ENCODE data around the gene PHLPP1.

The PHLPP1 gene

GRCh38 chr18:62952807-62953206 lies 237.5 kb downstream of the PHLPP1 start:
- no peak for DNase-seq

- DNase-seq, result no peak
These were observed 238.3 kb downstream of the PHLPP1 start for GRCh38 chr18:62953663-62954062.

GRCh38 chr18:62954366-62954765 lies 239.0 kb downstream of the PHLPP1 start:
- DNase-seq, result no peak

- peak in 1 of 2 experiments; percentile 19 for DNase-seq
These were observed 242.6 kb downstream of the PHLPP1 start for GRCh38 chr18:62957885-62958472.

DNA sequence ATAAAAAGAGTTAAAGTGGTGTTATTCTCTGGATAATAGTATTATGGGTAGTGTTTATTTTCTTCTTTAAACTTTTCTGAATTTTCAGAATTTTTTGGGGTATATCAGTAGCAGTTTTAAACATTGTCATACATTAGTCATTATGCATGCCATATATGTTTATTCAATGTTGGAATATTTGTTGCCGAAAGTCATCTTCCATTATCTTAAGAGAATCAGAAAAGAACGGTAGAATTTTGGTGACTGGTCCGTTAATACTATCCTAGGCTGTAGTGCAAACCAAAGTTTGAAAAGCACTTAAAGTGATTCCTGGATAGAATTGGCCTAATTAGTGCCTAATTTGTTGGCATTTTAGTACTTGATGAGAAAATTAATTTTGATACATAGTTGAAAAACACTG lies 244.1 kb downstream of the PHLPP1 start:
- no peak for DNase-seq

DNA sequence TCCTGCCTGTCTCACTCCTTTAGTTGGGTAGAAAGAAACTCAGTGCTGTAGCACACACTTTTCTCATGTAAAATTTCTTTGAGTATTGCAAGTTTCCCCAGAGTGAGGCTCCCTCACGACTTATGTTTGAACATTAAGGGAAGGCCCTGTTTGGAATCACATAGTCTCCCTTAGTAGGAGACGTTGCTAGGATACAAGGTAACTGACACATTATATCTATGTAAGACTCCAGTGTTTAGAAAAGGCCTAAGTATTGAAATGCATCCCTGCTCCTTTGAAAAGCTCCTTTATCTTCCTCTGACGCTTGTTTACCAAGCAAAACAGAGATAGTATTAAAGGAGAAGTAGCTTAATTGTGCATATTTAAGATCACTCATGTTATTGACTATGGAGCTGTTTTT lies 248.2 kb downstream of the PHLPP1 start:
- DNase-seq, result no peak

GRCh38 chr18:62964432-62964831 lies 249.1 kb downstream of the PHLPP1 start:
- DNase-seq, result no peak

DNA sequence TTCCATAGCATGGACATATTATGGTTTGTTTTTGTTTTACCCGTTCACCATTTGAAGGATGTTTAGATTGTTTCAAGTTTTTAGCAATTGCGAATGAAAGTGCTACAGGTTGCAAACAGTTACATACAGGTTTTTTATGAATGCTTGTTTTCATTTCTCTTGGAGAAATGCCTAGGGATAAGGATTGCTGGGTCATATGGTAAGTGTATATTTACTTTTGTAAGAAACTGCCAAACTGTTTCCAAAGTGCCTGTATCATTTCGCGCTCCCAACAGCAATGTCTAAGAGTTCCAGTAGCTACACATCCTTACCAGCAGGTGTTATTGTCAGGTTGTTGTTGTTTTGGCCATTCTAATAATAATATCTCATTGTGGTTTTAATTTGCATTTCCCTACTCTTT lies 251.7 kb downstream of the PHLPP1 start:
- no peak for DNase-seq

DNA sequence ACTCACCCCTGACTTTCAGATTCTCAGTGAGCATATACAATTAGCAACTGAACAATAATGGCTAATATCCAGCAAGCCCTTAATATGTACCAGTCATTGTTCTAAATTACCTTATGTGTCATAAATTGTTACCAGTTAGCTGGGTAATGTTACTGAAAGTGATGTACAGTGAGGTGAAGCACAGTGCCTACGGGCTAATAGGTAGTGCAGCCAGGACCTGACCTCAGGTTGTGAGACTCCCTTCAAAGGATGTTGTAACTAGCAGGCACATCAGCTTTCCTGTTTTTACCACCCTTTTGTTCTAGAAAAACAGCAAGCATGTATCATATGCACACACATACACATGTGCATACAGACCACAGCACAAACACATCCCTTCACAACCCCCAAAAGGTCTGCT lies 258.3 kb downstream of the PHLPP1 start:
- no peak for DNase-seq

DNA sequence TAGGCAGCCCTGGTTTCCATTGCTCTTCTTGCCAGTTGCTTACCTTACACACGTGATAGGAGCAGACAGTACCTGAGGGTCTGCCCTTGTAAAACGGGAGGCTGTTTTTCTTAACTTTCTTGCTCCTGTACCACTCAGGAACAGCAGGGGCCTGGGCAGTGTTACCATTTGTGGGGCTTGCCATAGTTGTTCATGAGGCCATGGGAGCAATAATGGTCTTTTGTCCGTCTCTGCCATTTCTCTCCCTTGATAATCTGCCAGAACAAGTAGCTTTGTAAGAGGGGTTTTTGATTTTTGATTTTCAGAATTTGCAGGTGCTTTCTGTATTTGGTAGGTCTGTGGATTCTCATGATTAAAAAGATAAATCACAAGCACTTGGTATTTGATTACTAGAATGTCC lies 259.0 kb downstream of the PHLPP1 start:
- DNase-seq, result no peak

DNA sequence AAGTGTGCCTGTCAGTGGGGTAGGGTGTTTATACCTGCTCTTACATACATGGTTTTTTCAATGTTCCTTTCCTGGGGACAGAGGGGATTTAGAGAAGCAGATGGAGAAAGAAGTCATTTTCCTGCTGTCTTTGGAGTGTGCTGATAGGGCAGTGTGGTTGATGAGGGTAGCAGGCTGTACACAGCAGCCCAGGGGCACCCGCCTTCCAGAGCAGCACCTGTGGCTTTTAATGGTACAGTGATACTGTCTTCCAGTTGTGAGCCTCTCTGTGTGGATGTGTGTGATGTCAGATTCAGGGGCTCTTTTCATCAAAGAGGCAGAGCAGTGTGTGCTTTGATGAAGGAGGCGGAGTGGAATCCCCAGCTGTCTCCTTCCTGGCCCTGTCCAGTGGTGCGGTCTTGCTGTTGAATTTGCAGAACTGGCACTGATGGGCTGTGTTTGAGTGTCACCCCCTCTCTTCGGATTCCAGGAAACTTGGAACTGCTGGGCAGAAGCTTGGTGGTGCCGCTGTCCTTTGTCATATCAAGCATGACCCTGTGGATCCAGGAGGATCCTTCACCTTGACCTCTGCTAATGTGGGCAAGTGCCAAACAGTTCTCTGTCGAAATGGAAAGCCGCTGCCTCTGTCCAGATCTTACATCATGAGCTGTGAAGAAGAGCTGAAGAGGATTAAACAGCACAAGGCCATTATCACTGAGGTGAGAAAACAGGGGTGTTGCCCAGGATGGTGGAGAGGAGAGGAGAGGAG lies 259.8 kb downstream of the PHLPP1 start:
- no peak for DNase-seq

DNA sequence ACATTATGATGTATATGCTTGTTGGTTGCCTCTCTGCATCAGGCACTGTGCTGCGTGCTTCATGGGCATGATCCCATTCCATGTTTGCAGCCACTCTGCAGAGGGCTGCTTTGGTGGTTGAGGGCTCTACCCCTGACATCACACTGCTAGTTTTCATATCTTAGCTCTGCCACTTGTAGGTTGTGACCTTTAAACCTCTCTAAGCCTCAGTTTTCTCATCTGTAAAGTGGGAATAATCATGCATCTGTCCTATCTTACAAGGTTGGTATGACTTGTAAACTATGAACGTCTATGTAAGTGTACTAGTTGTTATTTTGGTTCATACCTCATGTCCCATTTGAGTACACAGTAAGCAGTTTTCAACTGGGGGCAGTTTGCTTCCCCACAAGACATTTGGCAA lies 260.4 kb downstream of the PHLPP1 start:
- no peak for DNase-seq

DNA sequence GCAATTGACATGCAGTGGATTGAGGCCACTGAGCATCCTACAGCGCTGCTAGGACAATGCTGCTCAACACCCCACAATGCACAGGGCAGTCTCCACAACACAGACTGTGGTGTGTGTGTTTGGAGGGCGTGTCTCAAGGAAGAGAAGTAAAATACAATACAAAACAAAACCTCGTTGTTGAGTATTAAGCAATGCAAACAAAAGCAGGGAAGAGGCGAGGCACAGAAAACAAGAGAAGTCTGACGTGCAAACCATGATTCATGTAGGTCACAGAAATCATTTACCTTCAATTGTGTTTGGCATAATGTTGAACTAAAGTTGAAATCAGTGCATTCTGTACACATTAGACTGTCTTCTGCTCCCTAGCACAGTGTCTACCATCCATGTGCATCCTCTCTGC lies 260.9 kb downstream of the PHLPP1 start:
- DNase-seq, result no peak

- DNase-seq, result no peak
These were observed 262.2 kb downstream of the PHLPP1 start for GRCh38 chr18:62977512-62977911.

DNA sequence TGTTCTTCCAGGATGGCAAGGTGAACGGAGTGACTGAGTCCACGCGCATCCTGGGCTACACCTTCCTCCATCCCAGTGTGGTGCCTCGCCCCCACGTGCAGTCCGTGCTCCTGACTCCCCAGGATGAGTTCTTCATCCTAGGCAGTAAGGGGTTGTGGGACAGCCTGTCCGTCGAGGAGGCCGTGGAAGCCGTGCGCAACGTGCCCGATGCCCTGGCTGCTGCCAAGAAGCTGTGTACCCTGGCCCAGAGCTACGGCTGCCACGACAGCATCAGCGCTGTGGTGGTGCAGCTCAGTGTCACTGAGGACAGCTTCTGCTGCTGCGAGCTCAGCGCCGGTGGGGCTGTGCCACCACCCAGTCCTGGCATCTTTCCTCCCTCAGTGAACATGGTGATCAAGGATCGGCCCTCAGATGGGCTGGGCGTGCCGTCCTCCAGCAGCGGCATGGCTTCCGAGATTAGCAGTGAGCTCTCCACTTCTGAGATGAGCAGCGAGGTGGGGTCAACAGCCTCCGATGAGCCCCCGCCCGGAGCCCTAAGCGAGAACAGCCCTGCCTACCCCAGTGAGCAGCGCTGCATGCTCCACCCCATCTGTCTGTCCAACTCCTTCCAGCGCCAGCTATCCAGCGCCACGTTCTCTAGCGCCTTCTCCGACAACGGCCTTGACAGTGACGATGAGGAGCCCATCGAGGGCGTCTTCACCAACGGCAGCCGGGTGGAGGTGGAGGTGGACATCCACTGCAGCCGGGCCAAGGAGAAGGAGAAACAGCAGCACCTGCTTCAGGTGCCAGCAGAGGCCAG lies 263.1 kb downstream of the PHLPP1 start:
- DNase-seq, result no peak

DNA sequence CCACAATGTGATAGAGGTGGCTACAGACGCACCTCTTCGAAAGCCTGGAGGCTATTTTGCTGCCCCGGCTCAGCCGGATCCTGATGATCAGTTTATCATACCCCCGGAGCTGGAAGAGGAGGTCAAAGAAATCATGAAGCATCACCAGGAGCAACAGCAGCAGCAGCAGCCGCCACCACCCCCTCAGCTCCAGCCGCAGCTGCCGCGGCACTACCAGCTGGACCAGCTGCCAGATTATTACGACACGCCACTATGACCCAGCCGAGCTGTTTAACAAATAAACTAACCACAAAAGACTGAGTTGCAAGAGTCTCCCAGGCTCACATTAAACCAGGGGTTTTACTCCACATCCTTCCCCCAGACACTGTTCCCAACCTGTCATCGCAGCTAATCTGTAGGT lies 263.8 kb downstream of the PHLPP1 start:
- peak; percentile 4 to 16 for DNase-seq

- DNase-seq, result no peak
These were observed 264.6 kb downstream of the PHLPP1 start for GRCh38 chr18:62979900-62980299.

DNA sequence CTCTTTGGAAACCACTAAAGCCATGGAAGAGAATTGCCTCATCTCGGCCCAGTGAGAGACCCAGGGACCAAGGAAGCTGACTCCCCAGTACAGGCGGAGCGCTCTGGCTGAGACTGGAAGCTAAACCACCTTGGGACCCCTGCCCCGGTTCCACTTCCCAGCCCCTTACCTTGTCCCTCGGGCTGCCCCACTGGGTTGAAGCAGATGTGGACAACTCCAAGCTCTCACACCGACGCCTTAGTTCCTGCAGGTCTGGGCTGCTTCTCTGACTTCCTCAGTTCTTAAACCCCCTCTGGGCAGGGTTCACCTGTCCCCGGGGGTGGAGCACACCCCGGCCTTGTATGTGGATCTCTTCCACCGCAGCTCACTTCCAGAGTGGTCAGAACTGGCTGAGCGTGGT lies 266.2 kb downstream of the PHLPP1 start:
- no peak for DNase-seq

GRCh38 chr18:62982600-62983251 lies 267.4 kb downstream of the PHLPP1 start:
- no peak for DNase-seq

GRCh38 chr18:62984656-62985315 lies 269.4 kb downstream of the PHLPP1 start:
- DNase-seq, result no peak

DNA sequence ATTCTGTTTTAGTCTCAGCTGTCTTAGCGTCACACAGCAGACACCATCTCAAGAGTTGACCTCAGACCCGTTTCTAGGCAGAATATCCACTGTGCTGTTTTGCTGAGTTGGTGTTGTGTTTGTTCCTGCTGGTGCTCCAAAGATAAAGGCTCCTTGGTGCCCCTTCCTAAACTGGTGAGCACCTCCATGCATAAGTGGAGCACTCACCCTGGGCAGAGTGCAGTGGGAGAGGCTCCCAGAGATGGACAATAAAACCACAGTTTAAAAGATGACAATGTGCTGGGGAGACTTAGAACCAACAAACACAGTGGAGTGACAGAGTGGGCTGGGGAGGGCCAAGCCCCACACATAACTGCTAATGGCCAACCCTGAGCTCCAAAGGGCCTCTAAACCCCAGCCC lies 271.1 kb downstream of the PHLPP1 start:
- DNase-seq, result no peak

- no peak for DNase-seq
These were observed 271.9 kb downstream of the PHLPP1 start for GRCh38 chr18:62987055-62987830.

All from NCI-H187 (cell line).